Measurements from ENCODE around the gene ATP2B1.
"Not testable (repeated sequence)": the region's sequence is repeated elsewhere in the genome, so short reads cannot be mapped to it uniquely, and the experiment has no call there.

ATP2B1 gene

GRCh38 chr12:89708565-89709156 is at the start of gene ATP2B1:
TSS of gene ATP2B1 (minus strand) at chr12:89708838. CDS start at chr12:89655886, 52,952 bp downstream.
- DNase-seq (ENCODE audit: low read depth), result peak; percentile 76

GRCh38 chr12:89757987-89758386 is 49.3 kb upstream of the ATP2B1 start:
- not testable (repeated sequence) for DNase-seq (ENCODE audit: low read depth)

- DNase-seq (ENCODE audit: low read depth), result no peak
Measured at GRCh38 chr12:89756585-89757398, 48.2 kb upstream of the ATP2B1 start.

- no peak for DNase-seq (ENCODE audit: low read depth)
Measured at GRCh38 chr12:89756194-89756584, 47.6 kb upstream of the ATP2B1 start.

GRCh38 chr12:89753997-89754396 is 45.4 kb upstream of the ATP2B1 start:
- DNase-seq (ENCODE audit: low read depth), result no peak

GRCh38 chr12:89752341-89752740 is 43.7 kb upstream of the ATP2B1 start:
- no peak for DNase-seq (ENCODE audit: low read depth)

- no peak for DNase-seq (ENCODE audit: low read depth)
Measured at GRCh38 chr12:89750389-89751351, 42.0 kb upstream of the ATP2B1 start.

GRCh38 chr12:89748791-89749190 is 40.2 kb upstream of the ATP2B1 start:
- no peak for DNase-seq (ENCODE audit: low read depth)

- no peak for DNase-seq (ENCODE audit: low read depth)
Measured at GRCh38 chr12:89745286-89745685, 36.6 kb upstream of the ATP2B1 start.

GRCh38 chr12:89742337-89743022 is 33.8 kb upstream of the ATP2B1 start:
- no peak for DNase-seq (ENCODE audit: low read depth)

- DNase-seq (ENCODE audit: low read depth), result no peak
Measured at GRCh38 chr12:89740943-89741342, 32.3 kb upstream of the ATP2B1 start.

GRCh38 chr12:89736995-89737394 is 28.4 kb upstream of the ATP2B1 start:
- DNase-seq (ENCODE audit: low read depth), result no peak

GRCh38 chr12:89733579-89734201 is 25.1 kb upstream of the ATP2B1 start:
- no peak for DNase-seq (ENCODE audit: low read depth)

- DNase-seq (ENCODE audit: low read depth), result no peak
Measured at GRCh38 chr12:89732522-89732921, 23.9 kb upstream of the ATP2B1 start.

GRCh38 chr12:89731614-89732013 is 23.0 kb upstream of the ATP2B1 start:
- DNase-seq (ENCODE audit: low read depth), result no peak

GRCh38 chr12:89731089-89731488 is 22.5 kb upstream of the ATP2B1 start:
- DNase-seq (ENCODE audit: low read depth), result no peak

- DNase-seq (ENCODE audit: low read depth), result no peak
Measured at GRCh38 chr12:89729946-89730459, 21.4 kb upstream of the ATP2B1 start.

GRCh38 chr12:89723276-89723675 is 14.6 kb upstream of the ATP2B1 start:
- DNase-seq (ENCODE audit: low read depth), result no peak

GRCh38 chr12:89721291-89721987 is 12.8 kb upstream of the ATP2B1 start:
- DNase-seq (ENCODE audit: low read depth), result no peak

- no peak for DNase-seq (ENCODE audit: low read depth)
Measured at GRCh38 chr12:89717759-89718523, 9.3 kb upstream of the ATP2B1 start.

Measured in stimulated activated CD8-positive, alpha-beta memory T cell treated with anti-CD3 and anti-CD28 coated beads, Interleukin-12 subunit alpha, Interleukin-12 subunit beta, amount 100 ng/mL, for 4 hours (primary cell).